ENCODE data around the gene CMSS1.

- no peak for TF ChIP-seq CTCF (IDR thresholded peaks at IDR 0.05)
- TF ChIP-seq EP300 (IDR thresholded peaks at IDR 0.05) = no peak
Measured at GRCh38 chr3:99866261-99866761, 48.6 kb downstream of the CMSS1 start.

All from esophagus muscularis mucosa (tissue), 3 donors.